ENCODE results near the gene BLID. TPM values are rescaled to one million over a fixed set of nuclear protein-coding genes. Genes with fewer than 3 reads are reported as not detected.

The BLID gene
- total RNA-seq, 2 experiments from 2014 or later: not detected

DNA sequence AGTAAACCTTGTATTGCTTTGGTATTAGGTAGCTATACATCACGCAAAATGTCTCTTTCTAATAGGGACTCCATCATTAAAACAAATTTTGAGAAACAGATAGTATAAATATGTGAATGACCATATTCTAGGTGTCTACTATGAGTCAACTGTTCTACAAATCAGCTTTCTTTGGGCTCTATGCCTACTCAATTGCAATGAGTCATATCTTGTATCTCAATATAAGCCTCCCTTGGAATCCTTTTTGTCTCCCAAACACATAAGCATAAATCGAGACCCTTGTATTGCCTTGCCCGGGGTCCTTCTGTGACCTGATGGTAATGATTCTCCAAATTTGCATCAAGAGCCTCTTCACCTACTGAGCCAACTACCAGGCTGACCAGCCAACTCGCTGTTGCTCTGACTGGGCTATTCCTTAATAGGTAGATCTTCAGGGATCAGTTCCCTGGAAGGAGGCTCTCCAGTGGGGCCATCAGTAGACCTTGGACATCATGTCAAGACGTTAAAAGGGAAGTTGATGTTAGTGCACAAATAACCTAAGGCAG, 22.2 kb downstream of the BLID start:
- no peaks in the 10 kb centered on the region for H3K79me2 ChIP-seq (ENCODE audit: insufficient read depth, low read depth, low read length)
- CTCF ChIA-PET (ENCODE audit: unreplicated experiment): no interaction called here

GRCh38 chr11:122091835-122092234, 24.2 kb downstream of the BLID start:
- BruUV-seq (replicated peaks): no TSS peak

More for the DNA sequence above, 22.2 kb downstream of the BLID start:
- Histone ChIP-seq H3K4me2 (ENCODE audit: low read length) (no peak overlapping the region), H3K9me2 (ENCODE audit: insufficient read depth, low read length) (no peaks in the 10 kb centered on the region), H4K20me1 (ENCODE audit: insufficient read depth, low read length) (no peaks in the 10 kb centered on the region), H3K27ac (ENCODE audit: low read depth, low read length, poor library complexity, severe bottlenecking) (no peak overlapping the region), H2AFZ (ENCODE audit: low read length) (no peak overlapping the region), H3K4me1 (ENCODE audit: insufficient read depth, low read length, poor library complexity, severe bottlenecking) (no peaks in the 10 kb centered on the region), H3K4me3 (ENCODE audit: low read depth, low read length, poor library complexity, severe bottlenecking) (no peak overlapping the region), H3K36me3 (ENCODE audit: insufficient read depth, low read length) (no peaks in the 10 kb centered on the region), H3K9me3 (ENCODE audit: low read length) (no peaks in the 10 kb centered on the region)
- no peak for DNase-seq (ENCODE audit: low spot score)
- intact Hi-C loops (cut with micrococcal nuclease; ENCODE audit: unreplicated experiment): no loop called here
- no TSS peak for BruUV-seq (replicated peaks)
- POLR2A ChIA-PET: interaction anchor here (1.0 kb wide), 1 partner anchor 10 kb away, joined by 3 read pairs; no protein-coding TSS in a partner anchor
- TF ChIP-seq EZH2phosphoT487 (IDR thresholded peaks at IDR 0.05; ENCODE audit: borderline replicate concordance, low read depth, low read length): no peak
- TF ChIP-seq, protein P1, sequence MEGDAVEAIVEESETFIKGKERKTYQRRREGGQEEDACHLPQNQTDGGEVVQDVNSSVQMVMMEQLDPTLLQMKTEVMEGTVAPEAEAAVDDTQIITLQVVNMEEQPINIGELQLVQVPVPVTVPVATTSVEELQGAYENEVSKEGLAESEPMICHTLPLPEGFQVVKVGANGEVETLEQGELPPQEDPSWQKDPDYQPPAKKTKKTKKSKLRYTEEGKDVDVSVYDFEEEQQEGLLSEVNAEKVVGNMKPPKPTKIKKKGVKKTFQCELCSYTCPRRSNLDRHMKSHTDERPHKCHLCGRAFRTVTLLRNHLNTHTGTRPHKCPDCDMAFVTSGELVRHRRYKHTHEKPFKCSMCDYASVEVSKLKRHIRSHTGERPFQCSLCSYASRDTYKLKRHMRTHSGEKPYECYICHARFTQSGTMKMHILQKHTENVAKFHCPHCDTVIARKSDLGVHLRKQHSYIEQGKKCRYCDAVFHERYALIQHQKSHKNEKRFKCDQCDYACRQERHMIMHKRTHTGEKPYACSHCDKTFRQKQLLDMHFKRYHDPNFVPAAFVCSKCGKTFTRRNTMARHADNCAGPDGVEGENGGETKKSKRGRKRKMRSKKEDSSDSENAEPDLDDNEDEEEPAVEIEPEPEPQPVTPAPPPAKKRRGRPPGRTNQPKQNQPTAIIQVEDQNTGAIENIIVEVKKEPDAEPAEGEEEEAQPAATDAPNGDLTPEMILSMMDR (conservative IDR thresholded peaks at IDR 0.05; ENCODE audit: low read length): no peak

DNA sequence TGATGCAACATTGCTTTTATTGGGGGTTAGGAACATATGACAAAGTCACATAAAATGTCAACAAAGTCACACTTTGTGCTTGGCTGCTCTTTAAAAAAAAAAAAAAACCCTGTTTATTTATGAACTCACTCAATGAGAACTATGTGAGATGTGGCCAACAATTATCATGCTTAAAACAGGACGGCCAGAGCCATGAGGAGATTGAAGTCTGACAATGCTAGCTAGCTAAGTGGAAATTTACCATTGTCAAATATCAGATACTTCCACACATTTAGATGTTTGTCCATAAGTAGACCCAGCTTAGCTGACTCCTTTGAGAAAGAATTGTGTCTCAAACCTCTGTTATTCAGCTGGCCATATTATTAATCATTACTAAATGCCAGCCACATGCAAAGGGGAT, 26.9 kb downstream of the BLID start:
- Histone ChIP-seq H4K20me1 (ENCODE audit: insufficient read depth, low read length) (no peaks in the 10 kb centered on the region), H3K36me3 (ENCODE audit: insufficient read depth, low read length) (no peaks in the 10 kb centered on the region), H3K9me2 (ENCODE audit: insufficient read depth, low read length) (no peaks in the 10 kb centered on the region), H3K4me3 (ENCODE audit: low read depth, low read length, poor library complexity, severe bottlenecking) (no peak overlapping the region), H3K4me1 (ENCODE audit: insufficient read depth, low read length, poor library complexity, severe bottlenecking) (no peaks in the 10 kb centered on the region), H3K79me2 (ENCODE audit: insufficient read depth, low read depth, low read length) (no peaks in the 10 kb centered on the region), H2AFZ (ENCODE audit: low read length) (no peak overlapping the region), H3K27ac (ENCODE audit: low read depth, low read length, poor library complexity, severe bottlenecking) (no peak overlapping the region), H3K4me2 (ENCODE audit: low read length) (no peak overlapping the region), H3K9me3 (ENCODE audit: low read length) (no peaks in the 10 kb centered on the region)
- ChIA-PET POLR2A (interaction anchor here (0.6 kb wide), 1 partner anchor 236 kb away, joined by 3 read pairs; no protein-coding TSS in a partner anchor), CTCF (ENCODE audit: unreplicated experiment) (no interaction called here)
- no TSS peak for BruUV-seq (replicated peaks)
- TF ChIP-seq EZH2phosphoT487 (IDR thresholded peaks at IDR 0.05; ENCODE audit: borderline replicate concordance, low read depth, low read length): no peak
- TF ChIP-seq, protein P1 (conservative IDR thresholded peaks at IDR 0.05; ENCODE audit: low read length): no peak
- no peak for DNase-seq (ENCODE audit: low spot score)
- intact Hi-C loops (cut with micrococcal nuclease; ENCODE audit: unreplicated experiment): no loop called here

More at GRCh38 chr11:122091835-122092234, 24.2 kb downstream of the BLID start:
- Histone ChIP-seq H3K9me2 (ENCODE audit: insufficient read depth, low read length) (no peaks in the 10 kb centered on the region), H2AFZ (ENCODE audit: low read length) (no peak overlapping the region), H3K27ac (ENCODE audit: low read depth, low read length, poor library complexity, severe bottlenecking) (no peak overlapping the region), H3K4me2 (ENCODE audit: low read length) (no peak overlapping the region), H3K36me3 (ENCODE audit: insufficient read depth, low read length) (no peaks in the 10 kb centered on the region), H4K20me1 (ENCODE audit: insufficient read depth, low read length) (no peaks in the 10 kb centered on the region), H3K79me2 (ENCODE audit: insufficient read depth, low read depth, low read length) (no peaks in the 10 kb centered on the region), H3K9me3 (ENCODE audit: low read length) (no peaks in the 10 kb centered on the region), H3K4me1 (ENCODE audit: insufficient read depth, low read length, poor library complexity, severe bottlenecking) (no peaks in the 10 kb centered on the region), H3K4me3 (ENCODE audit: low read depth, low read length, poor library complexity, severe bottlenecking) (no peak overlapping the region)
- POLR2A ChIA-PET: no interaction called here
- intact Hi-C loops (cut with micrococcal nuclease; ENCODE audit: unreplicated experiment): no loop called here
- no peak for TF ChIP-seq EZH2phosphoT487 (IDR thresholded peaks at IDR 0.05; ENCODE audit: borderline replicate concordance, low read depth, low read length)
- TF ChIP-seq, protein P1 (conservative IDR thresholded peaks at IDR 0.05; ENCODE audit: low read length): no peak
- DNase-seq (ENCODE audit: low spot score): no peak
- CTCF ChIA-PET (ENCODE audit: unreplicated experiment): no interaction called here
